Lower leg skin (tissue), 4 donors: ENCODE data around the gene CD81. TPM values are rescaled to one million over a fixed set of nuclear protein-coding genes. Genes with fewer than 3 reads are reported as not detected.

Experiments used
- DNase-seq, 2 donors: peaks; one replicate each; pipeline ENCODE4 v3.0.0-alpha.2; 2019; ENCODE audit warnings: low spot score in 2 of 2
- H3K4me3 ChIP-seq: fragments of 200-600 bp; sonication (generic); 2 replicates; pipeline ENCODE4 v1.5.1; 2017; ENCODE audit warnings: mild to moderate bottlenecking, low read depth; ENCODE audit not compliant: poor library complexity, severe bottlenecking
- POLR2A ChIP-seq, 2 donors: fragments of 450-650 bp; IDR thresholded peaks; one replicate each; pipeline ENCODE4 v1.6.1; 2016 to 2017; ENCODE audit warnings: antibody characterized with exemption in 2 of 2, mild to moderate bottlenecking in 1 of 2, moderate library complexity in 1 of 2
- WGBS, 2 donors: methylation state at CpG; one replicate each; pipeline ENCODE4 v1.1.5; 2018; 5-methylcytosine and 5-hydroxymethylcytosine counted together
- intact Hi-C: fragments of 100-400 bp; cut with DNase I; formaldehyde crosslinking; loops from one replicate; pipeline ENCODE4 v1.15.0; 2023; ENCODE audit warnings: low total_unique reads
- total RNA-seq, 4 donors: library from RNA; depleted of rRNA; stranded (reverse); fragments of >200 nt; gene quantifications; one replicate each; pipeline ENCODE4 v1.1.0, GENCODE V29; 2016
- TF ChIP-seq, protein P1 (sequence below), 3 donors: fragments of 450-650 bp; IDR thresholded peaks; one replicate each; pipeline ENCODE4 v1.5.1; 2016; ENCODE audit warnings: antibody characterized with exemption in 3 of 3, mild to moderate bottlenecking in 3 of 3, moderate library complexity in 2 of 3

Gene CD81
- total RNA-seq, 4 donors from 2014 or later, result 189 to 337 (median 250) TPM

DNA sequence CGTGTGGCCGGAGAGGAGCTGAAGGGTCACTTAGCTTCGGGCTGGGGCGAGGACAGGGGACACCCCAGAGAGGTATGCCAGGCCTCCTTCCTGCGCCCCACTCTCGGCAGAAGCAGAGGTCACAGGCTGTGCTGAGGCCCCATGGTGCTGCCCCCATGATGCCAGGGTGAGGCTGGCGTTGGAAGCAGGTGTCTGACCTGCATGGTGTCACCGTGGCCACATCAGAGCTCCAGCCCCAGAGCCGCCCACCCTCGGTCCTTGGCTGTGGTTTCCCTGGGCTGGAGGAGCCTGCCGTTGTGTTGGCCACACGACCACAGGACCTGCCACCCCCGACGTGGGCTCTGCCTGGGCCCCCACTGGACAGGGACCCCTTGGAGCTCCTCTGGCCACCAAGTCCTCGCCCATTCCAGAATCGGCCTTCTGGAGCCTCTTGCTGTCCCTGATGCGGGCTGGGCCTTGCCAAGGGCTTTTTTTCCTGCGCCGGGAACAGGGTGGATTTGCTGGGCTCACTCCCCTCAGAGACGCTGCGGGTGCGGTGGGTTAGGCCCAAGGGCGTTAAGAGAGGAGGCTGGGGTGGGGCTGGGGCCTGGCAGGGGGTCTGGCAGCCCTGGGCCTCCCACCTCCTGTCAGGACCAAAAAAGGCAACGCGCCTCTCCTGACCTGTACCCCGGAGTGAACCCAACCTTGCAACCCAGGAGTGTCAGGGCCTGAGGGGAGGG lies 15.3 kb downstream of the CD81 start:
- intact Hi-C loops, result no loop called here
- TF ChIP-seq, protein P1, sequence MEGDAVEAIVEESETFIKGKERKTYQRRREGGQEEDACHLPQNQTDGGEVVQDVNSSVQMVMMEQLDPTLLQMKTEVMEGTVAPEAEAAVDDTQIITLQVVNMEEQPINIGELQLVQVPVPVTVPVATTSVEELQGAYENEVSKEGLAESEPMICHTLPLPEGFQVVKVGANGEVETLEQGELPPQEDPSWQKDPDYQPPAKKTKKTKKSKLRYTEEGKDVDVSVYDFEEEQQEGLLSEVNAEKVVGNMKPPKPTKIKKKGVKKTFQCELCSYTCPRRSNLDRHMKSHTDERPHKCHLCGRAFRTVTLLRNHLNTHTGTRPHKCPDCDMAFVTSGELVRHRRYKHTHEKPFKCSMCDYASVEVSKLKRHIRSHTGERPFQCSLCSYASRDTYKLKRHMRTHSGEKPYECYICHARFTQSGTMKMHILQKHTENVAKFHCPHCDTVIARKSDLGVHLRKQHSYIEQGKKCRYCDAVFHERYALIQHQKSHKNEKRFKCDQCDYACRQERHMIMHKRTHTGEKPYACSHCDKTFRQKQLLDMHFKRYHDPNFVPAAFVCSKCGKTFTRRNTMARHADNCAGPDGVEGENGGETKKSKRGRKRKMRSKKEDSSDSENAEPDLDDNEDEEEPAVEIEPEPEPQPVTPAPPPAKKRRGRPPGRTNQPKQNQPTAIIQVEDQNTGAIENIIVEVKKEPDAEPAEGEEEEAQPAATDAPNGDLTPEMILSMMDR (IDR thresholded peaks at IDR 0.05), result no peak
- no peak for TF ChIP-seq POLR2A (IDR thresholded peaks at IDR 0.05)
- WGBS, 2 donors, result 64 to 81% methylated on average over 6 to 21 of the region's 26 CpGs
- H3K4me3 ChIP-seq, result no peak overlapping the region
- no peak for DNase-seq

- DNase-seq, result no peak
- TF ChIP-seq, protein P1 (IDR thresholded peaks at IDR 0.05), result no peak
- no peak for TF ChIP-seq POLR2A (IDR thresholded peaks at IDR 0.05)
Measured at GRCh38 chr11:2393111-2393868, 16.2 kb downstream of the CD81 start.

GRCh38 chr11:2393941-2394817 lies 17.1 kb downstream of the CD81 start:
- DNase-seq, result no peak
- intact Hi-C loops, result no loop called here
- H3K4me3 ChIP-seq, result no peak overlapping the region
- TF ChIP-seq, protein P1 (IDR thresholded peaks at IDR 0.05), result no peak
- no peak for TF ChIP-seq POLR2A (IDR thresholded peaks at IDR 0.05)
- WGBS, 2 donors, result 81 to 85% methylated on average over 27 to 34 of the region's 34 CpGs

More at GRCh38 chr11:2393111-2393868, 16.2 kb downstream of the CD81 start:
- intact Hi-C loops, result no loop called here
- 82 to 90% methylated on average over 12 to 24 of the region's 27 CpGs for WGBS, 2 donors
- no peak overlapping the region for H3K4me3 ChIP-seq

DNA sequence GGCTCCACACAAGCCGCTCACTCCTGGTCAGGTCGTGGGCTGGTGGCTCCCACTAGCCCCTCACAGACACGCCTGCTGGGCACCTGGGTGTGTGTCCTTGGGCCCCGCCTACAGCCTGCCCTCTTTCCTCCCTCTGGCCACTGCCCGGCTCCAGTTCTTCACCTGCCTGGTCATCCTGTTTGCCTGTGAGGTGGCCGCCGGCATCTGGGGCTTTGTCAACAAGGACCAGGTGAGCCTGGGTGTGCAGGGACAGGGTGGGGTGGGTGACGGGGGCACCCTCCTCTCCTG lies 17.7 kb downstream of the CD81 start:
- WGBS, 2 donors, result 89 to 93% methylated on average over 7 to 8 of the region's 8 CpGs
- intact Hi-C loops, result no loop called here
- H3K4me3 ChIP-seq, result no peak overlapping the region
- no peak for TF ChIP-seq POLR2A (IDR thresholded peaks at IDR 0.05)
- TF ChIP-seq, protein P1 (IDR thresholded peaks at IDR 0.05), result no peak
- no peak for DNase-seq

DNA sequence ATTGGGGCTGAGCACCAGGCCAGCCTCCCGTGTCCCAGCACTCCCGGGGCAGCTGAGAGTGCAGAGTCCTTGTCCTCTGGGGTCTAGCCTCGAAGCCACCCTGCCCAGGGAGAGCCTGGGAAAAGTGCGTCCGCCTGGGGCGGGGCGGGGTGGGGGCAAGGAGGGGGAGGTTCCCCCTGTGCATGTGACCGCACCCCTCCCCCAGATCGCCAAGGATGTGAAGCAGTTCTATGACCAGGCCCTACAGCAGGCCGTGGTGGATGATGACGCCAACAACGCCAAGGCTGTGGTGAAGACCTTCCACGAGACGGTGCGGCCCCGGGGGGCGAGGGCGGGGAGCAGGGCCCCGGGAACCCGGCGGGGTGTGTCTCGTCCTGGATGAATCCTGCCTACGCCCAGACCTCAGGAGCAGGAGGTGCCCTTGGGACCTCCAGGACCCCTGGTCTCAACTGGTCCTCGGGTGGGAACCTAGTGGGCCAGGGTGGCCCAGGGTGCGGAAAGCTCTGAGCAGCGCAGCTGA lies 18.2 kb downstream of the CD81 start:
- intact Hi-C loops, result no loop called here
- DNase-seq, result no peak
- 74 to 78% methylated on average over 10 to 26 of the region's 26 CpGs for WGBS, 2 donors
- TF ChIP-seq, protein P1 (IDR thresholded peaks at IDR 0.05), result no peak
- no peak for TF ChIP-seq POLR2A (IDR thresholded peaks at IDR 0.05)
- H3K4me3 ChIP-seq, result no peak overlapping the region
